HepG2 (cell line): ENCODE data around the gene CBX2. TPM values are rescaled to one million over a fixed set of nuclear protein-coding genes. Genes with fewer than 3 reads are reported as not detected.
A peak's percentile ranks its signal among the peaks of the same experiment; 100 is the strongest.

Experiments used
- AHDC1 ChIP-seq: sonication (generic); formaldehyde crosslinking; IDR thresholded peaks from 2 replicates; pipeline ENCODE4 v1.5.1; 2020; ENCODE audit warnings: mild to moderate bottlenecking, missing genetic modification reagents, borderline replicate concordance
- ATAD3A ChIP-seq: sonication (generic); formaldehyde crosslinking; IDR thresholded peaks from 2 replicates; pipeline ENCODE4 v1.4.0; 2020; ENCODE audit warnings: missing genetic modification reagents
- CHD4 ChIP-seq: fragments of 200-600 bp; sonication (generic); IDR thresholded peaks from 2 replicates; pipeline ENCODE4 v1.7.0; 2017; ENCODE audit warnings: mild to moderate bottlenecking, low read length, borderline replicate concordance
- FUBP1 ChIP-seq: sonication (generic); formaldehyde crosslinking; IDR thresholded peaks from 2 replicates; pipeline ENCODE4 v1.5.1; 2020; ENCODE audit warnings: missing genetic modification reagents, mild to moderate bottlenecking, borderline replicate concordance
- HCFC1 ChIP-seq: fragments of 150-350 bp; IDR thresholded peaks from 2 replicates; pipeline ENCODE4 v1.6.1; 2014; ENCODE audit warnings: low read depth, low read length
- HDAC6 ChIP-seq: fragments of 200-600 bp; sonication (generic); IDR thresholded peaks from 2 replicates; pipeline ENCODE4 v1.7.0; 2017; ENCODE audit warnings: mild to moderate bottlenecking, antibody characterized with exemption, low read length, low read depth
- MTA3 ChIP-seq: sonication (generic); formaldehyde crosslinking; IDR thresholded peaks from 2 replicates; pipeline ENCODE4 v1.4.0; 2020; ENCODE audit warnings: missing genetic modification reagents
- NKX3-1 ChIP-seq: sonication (generic); formaldehyde crosslinking; IDR thresholded peaks from 2 replicates; pipeline ENCODE4 v1.5.0; 2020; ENCODE audit warnings: missing genetic modification reagents
- SMAD3 ChIP-seq: sonication (generic); formaldehyde crosslinking; IDR thresholded peaks from 2 replicates; pipeline ENCODE4 v1.4.0; 2020; ENCODE audit warnings: missing genetic modification reagents
- SRSF9 ChIP-seq: fragments of 200-400 bp; formaldehyde crosslinking; IDR thresholded peaks from 2 replicates; pipeline ENCODE4 v1.6.1; 2018; ENCODE audit warnings: borderline replicate concordance, mild to moderate bottlenecking, low read depth, low read length; ENCODE audit not compliant: insufficient read depth, poor library complexity, severe bottlenecking
- TAF15 ChIP-seq: fragments of 200-400 bp; formaldehyde crosslinking; IDR thresholded peaks from one replicate; pipeline ENCODE4 v1.6.1; 2018; ENCODE audit warnings: mild to moderate bottlenecking, low read depth, low read length; ENCODE audit not compliant: poor library complexity, severe bottlenecking
- THAP8 ChIP-seq: sonication (generic); formaldehyde crosslinking; IDR thresholded peaks from 2 replicates; pipeline ENCODE4 v1.5.1; 2020; ENCODE audit warnings: missing genetic modification reagents, mild to moderate bottlenecking, borderline replicate concordance
- TRIM24 ChIP-seq: sonication (generic); formaldehyde crosslinking; IDR thresholded peaks from 2 replicates; pipeline ENCODE4 v1.8.0; 2022; ENCODE audit warnings: mild to moderate bottlenecking, missing genetic modification reagents
- USF2 ChIP-seq, 2 experiments: sonication (generic) in 1 of 2; formaldehyde crosslinking in 1 of 2; IDR thresholded peaks; 2 replicates each; pipeline versions ENCODE4 v1.5.1 to v1.6.1; 2011 to 2020; ENCODE audit warnings: borderline replicate concordance in 1 of 2, low read depth in 1 of 2, low read length in 1 of 2, mild to moderate bottlenecking in 1 of 2, missing genetic modification reagents in 1 of 2, moderate library complexity in 1 of 2
- ZNF557 ChIP-seq: sonication (generic); formaldehyde crosslinking; IDR thresholded peaks from 2 replicates; pipeline ENCODE4 v1.4.0; 2020; ENCODE audit warnings: missing genetic modification reagents
- ZNF589 ChIP-seq: sonication (generic); formaldehyde crosslinking; conservative IDR thresholded peaks from 2 replicates; pipeline ENCODE4 v1.8.0; 2022; ENCODE audit warnings: mild to moderate bottlenecking, moderate library complexity, missing genetic modification reagents
- ZNF619 ChIP-seq: sonication (generic); formaldehyde crosslinking; IDR thresholded peaks from 2 replicates; pipeline ENCODE4 v1.4.0; 2020; ENCODE audit warnings: mild to moderate bottlenecking, missing genetic modification reagents
- ZNF766 ChIP-seq: sonication (generic); formaldehyde crosslinking; IDR thresholded peaks from 2 replicates; pipeline ENCODE4 v1.5.0; 2020; ENCODE audit warnings: missing genetic modification reagents, borderline replicate concordance
- polyA plus RNA-seq, 8 experiments: library from polyadenylated mRNA; depleted of rRNA in 3 of 8; stranded (reverse) in 7 of 8; unstranded in 1 of 8; fragments of >200 nt; fragmentation: Illumina TruSeq in 4 of 8; extraction: Trizol in 4 of 8; gene quantifications; 2 replicates each; pipeline versions ENCODE4 v1.2.1 to v1.2.3, GENCODE V29; 2011 to 2016; ENCODE audit warnings: low read depth in 4 of 8, missing spikeins in 1 of 8, mixed read lengths in 1 of 8; ENCODE audit not compliant: insufficient read depth in 1 of 8
- total RNA-seq, 5 experiments: library from RNA; depleted of rRNA; stranded (reverse); fragments of >200 nt; fragmentation: Illumina TruSeq; extraction: Trizol; gene quantifications; 2 replicates each; pipeline ENCODE4 v1.2.3, GENCODE V29; 2016; ENCODE audit warnings: low read depth in 1 of 5

CBX2 gene
- total and polyA plus RNA-seq, 2 of the 13 experiments (the other 11 are each of a cell fraction or from before 2014, with no cell fraction given): 14.5 to 31.1 TPM

GRCh38 chr17:79812353-79813258 is 34.7 kb downstream of the CBX2 start (continued):
- TF ChIP-seq USF2 (IDR thresholded peaks at IDR 0.05; ENCODE audit: low read depth, low read length) (no peak), USF2 (CRISPR knock-in tag; IDR thresholded peaks at IDR 0.05; ENCODE audit: borderline replicate concordance) (no peak), FUBP1 (CRISPR knock-in tag) (no peak), SMAD3 (CRISPR knock-in tag) (no peak), ZNF557 (no peak), AHDC1 (CRISPR knock-in tag) (no peak), HDAC6 (no peak), SRSF9 (no peak), ZNF766 (CRISPR knock-in tag) (no peak), TRIM24 (no peak), ZNF589 (no peak), HCFC1 (no peak), MTA3 (no peak), NKX3-1 (CRISPR knock-in tag) (no peak), ZNF619 (no peak), TAF15 (peak; percentile 29), THAP8 (no peak), ATAD3A (CRISPR knock-in tag) (no peak), CHD4 (no peak)
